Nephron (organoid): Measurements from ENCODE around the gene JUNB.

Experiments
- H3K27ac Mint-ChIP-seq, 3 experiments: 2 replicates each; pipeline ENCODE4 v1.8.0; 2020; ENCODE audit warnings: mixed read lengths in 3 of 3, mild to moderate bottlenecking in 2 of 3, moderate library complexity in 1 of 3
- H3K27me3 Mint-ChIP-seq: 2 replicates; pipeline ENCODE4 v1.8.0; 2021; ENCODE audit warnings: low read depth, mild to moderate bottlenecking, moderate library complexity, mixed read lengths
- H3K36me3 Mint-ChIP-seq: 2 replicates; pipeline ENCODE4 v1.8.0; 2020; ENCODE audit warnings: low read depth, mixed read lengths
- H3K4me1 Mint-ChIP-seq: 2 replicates; pipeline ENCODE4 v1.8.0; 2020; ENCODE audit warnings: mixed read lengths
- H3K4me3 Mint-ChIP-seq, 3 experiments: 2 replicates each; pipeline ENCODE4 v1.8.0; 2020; ENCODE audit warnings: mild to moderate bottlenecking in 3 of 3, mixed read lengths in 3 of 3, moderate library complexity in 2 of 3
- H3K9me3 Mint-ChIP-seq: 2 replicates; pipeline ENCODE4 v1.8.0; 2020; ENCODE audit warnings: mixed read lengths
- TF ChIP-seq, protein P1 (sequence below), 3 experiments: fragments of 200-600 bp; sonication (generic); IDR thresholded peaks; one replicate each; pipeline ENCODE4 v1.5.0; 2021; ENCODE audit warnings: antibody characterized with exemption in 3 of 3; ENCODE audit not compliant: unreplicated experiment in 3 of 3

Gene JUNB

DNA sequence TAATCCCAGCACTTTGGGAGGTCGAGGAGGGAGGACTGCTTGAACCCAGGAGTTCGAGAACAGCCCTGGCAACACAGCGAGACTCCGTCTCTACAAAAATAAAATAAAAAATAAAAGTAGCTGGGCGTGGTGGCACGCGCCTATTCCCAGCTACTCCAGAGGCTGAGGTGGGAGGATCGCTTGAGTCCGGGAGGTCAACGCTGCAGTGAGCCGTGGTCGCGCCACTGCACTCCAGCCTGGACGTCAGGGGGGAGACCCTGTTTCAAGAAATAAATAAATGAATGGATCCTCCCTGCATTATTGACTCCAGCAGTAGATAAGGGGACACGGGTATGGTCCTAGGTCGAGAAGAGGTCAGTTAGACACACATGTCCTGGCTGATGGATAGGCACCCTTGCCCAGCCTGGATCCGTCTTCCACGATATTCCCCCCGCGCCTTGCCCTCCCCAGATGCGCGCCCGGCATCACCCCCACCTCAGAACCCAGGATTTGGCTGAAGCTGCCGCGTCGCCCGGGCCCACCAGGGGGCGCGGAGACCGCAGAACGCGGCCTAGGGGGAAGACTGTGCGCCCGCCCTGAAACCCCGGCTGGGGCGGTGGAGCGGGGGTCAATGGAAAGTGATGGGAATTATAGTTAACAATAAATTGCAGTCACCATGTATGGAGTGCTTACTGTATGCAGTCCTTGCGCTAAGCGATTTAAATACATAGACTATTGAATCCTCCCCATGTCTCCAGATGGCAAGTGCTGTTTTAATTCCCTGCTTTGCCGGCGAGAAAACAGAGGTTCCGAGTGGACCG lies 13.9 kb upstream of the JUNB start:
- Mint-ChIP-seq H3K27me3 (no peaks in the 10 kb centered on the region), H3K36me3 (no peaks in the 10 kb centered on the region), H3K4me1 (peaks cover 33% of the 10 kb centered on the region), H3K4me3 (peak overlapping the region; percentile 86 to 91 (median 88)), H3K27ac (peak overlapping the region; percentile 99 to 100 (median 99)), H3K9me3 (no peaks in the 10 kb centered on the region)
- TF ChIP-seq, protein P1, sequence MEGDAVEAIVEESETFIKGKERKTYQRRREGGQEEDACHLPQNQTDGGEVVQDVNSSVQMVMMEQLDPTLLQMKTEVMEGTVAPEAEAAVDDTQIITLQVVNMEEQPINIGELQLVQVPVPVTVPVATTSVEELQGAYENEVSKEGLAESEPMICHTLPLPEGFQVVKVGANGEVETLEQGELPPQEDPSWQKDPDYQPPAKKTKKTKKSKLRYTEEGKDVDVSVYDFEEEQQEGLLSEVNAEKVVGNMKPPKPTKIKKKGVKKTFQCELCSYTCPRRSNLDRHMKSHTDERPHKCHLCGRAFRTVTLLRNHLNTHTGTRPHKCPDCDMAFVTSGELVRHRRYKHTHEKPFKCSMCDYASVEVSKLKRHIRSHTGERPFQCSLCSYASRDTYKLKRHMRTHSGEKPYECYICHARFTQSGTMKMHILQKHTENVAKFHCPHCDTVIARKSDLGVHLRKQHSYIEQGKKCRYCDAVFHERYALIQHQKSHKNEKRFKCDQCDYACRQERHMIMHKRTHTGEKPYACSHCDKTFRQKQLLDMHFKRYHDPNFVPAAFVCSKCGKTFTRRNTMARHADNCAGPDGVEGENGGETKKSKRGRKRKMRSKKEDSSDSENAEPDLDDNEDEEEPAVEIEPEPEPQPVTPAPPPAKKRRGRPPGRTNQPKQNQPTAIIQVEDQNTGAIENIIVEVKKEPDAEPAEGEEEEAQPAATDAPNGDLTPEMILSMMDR (IDR thresholded peaks at IDR 0.05; ENCODE audit: unreplicated experiment in 3 of 3): peak; percentile 96 to 99 (median 96)

DNA sequence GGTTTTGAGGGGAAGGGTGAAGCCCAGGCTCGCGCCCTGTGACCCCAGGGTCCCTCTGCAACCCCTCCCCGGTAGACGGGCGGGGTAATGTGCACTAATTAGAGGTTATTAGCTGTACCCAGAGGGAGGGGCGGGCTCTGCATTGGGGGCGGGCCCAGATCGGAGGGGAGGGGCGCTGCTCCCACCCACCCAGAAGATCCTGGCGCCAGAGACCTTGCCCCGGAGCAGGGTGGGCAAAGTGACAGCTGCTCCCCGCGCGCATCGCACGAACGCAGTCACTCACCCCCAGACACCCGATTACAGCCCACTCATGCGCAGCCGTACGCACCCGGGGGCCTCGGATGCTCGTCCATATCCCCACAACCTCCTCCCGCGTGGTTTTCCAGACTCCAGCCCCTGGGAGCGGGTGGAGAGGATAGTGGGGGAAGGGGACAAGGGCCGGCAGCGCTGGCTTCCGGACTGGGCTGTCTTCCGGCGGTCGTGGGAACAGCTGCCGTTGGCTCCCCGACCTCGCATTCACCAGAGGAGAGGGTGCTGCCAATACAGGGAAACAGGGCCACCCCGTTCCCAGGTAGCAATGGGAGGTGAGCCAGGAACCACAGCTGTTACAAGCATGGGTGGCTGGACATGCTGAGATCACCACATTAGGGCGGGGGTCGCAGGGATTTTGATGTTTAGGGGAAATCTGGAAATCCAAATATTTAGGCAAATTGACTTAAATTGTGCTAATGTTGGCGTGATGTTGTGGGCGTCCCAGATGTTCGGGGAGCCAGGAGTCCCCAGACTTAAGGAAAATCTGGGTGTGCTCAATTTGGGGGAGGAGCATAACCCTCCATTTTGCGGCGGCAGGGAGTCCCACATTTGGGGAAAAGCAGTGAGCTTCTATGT lies 13.0 kb upstream of the JUNB start:
- no peaks in the 10 kb centered on the region for H3K9me3 Mint-ChIP-seq
- peaks cover 33% of the 10 kb centered on the region for H3K4me1 Mint-ChIP-seq
- H3K27me3 Mint-ChIP-seq: no peaks in the 10 kb centered on the region
- H3K36me3 Mint-ChIP-seq: no peaks in the 10 kb centered on the region
- H3K4me3 Mint-ChIP-seq: peak overlapping the region; percentile 86 to 91 (median 88)
- peak overlapping the region; percentile 99 to 100 (median 99) for H3K27ac Mint-ChIP-seq
- TF ChIP-seq, protein P1 (IDR thresholded peaks at IDR 0.05; ENCODE audit: unreplicated experiment in 3 of 3): no peak

DNA sequence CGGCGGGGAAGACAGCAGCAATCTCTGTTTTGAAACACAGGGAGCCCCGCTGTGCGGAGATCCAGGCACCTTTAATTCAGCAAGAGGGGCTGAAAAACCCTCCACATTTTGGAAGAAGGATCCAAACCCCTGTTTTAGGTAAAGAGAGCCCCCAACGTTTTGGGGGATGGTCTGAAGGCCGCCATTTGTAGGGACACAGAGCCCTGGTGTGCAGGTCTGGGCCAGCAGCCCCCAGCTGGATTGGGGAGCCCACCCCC lies 12.5 kb upstream of the JUNB start:
- Mint-ChIP-seq H3K27me3 (no peaks in the 10 kb centered on the region), H3K36me3 (no peaks in the 10 kb centered on the region), H3K9me3 (no peaks in the 10 kb centered on the region), H3K27ac (peak overlapping the region; percentile 99 to 100 (median 99)), H3K4me1 (peaks cover 32% of the 10 kb centered on the region), H3K4me3 (peak overlapping the region; percentile 86 to 91 (median 88))
- TF ChIP-seq, protein P1 (IDR thresholded peaks at IDR 0.05; ENCODE audit: unreplicated experiment in 3 of 3): no peak

DNA sequence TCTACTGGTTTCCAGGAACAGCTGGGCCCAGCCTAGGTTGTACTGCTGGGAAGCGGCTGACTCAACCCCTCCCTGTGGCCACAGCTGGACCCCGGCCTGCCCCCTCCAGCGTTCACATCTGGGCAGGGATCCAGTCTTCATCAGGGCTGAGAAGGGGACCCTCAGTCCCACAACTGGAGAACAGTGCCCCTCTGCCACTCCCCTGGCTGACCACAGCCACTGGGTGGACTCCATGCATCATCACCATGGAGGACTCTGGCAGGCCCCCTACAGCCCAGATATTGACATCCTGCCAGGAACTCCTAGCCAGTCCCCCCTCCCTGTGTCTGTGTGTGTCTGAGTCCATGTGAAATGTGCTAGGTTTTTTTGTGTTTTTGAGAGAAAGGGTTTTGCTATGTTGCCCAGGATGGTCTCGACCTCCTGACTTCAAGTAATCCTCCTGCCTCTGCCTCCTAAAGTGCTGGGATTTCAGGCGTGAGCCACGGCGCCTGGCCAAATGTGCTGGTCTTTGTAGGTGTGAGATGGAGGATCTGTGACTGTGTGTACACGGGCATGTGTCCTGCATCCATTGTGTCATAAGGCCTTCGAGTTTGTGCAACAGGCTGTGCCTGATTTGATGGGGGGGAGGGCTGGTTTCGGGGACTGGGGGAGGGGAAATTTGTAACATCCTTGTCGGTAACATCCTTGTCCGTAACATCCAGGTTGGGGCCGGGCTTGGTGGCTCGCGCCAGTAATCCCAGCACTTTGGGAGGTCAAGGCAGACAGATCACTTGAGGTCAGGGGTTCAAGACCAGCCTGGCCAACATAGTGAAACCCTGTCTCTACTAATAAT lies 11.9 kb upstream of the JUNB start:
- Mint-ChIP-seq H3K9me3 (no peaks in the 10 kb centered on the region), H3K4me1 (peaks cover 30% of the 10 kb centered on the region), H3K27ac (peak overlapping the region; percentile 99 to 100 (median 99)), H3K27me3 (no peaks in the 10 kb centered on the region), H3K36me3 (no peaks in the 10 kb centered on the region), H3K4me3 (peak overlapping the region; percentile 81 to 91 (median 88))
- TF ChIP-seq, protein P1 (IDR thresholded peaks at IDR 0.05; ENCODE audit: unreplicated experiment in 3 of 3): no peak

DNA sequence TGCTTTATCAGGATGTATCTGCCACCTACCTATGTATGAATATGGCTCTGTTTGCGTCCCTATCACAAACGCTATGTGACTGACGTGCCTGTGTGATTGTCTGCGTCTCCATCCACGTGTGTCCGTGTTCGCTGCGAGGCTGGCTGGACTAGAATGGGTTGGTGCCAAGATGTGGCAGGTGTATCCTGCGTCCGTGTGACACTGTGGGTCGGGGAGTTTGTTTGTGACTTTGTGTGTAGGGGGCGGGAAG lies 9.2 kb upstream of the JUNB start:
- Mint-ChIP-seq H3K36me3 (no peaks in the 10 kb centered on the region), H3K9me3 (no peaks in the 10 kb centered on the region), H3K4me3 (peak overlapping the region; percentile 87 to 88 (median 87)), H3K4me1 (peaks cover 30% of the 10 kb centered on the region), H3K27me3 (no peaks in the 10 kb centered on the region), H3K27ac (peak overlapping the region in 2 of 3 experiments; percentile 97 to 98)
- TF ChIP-seq, protein P1 (IDR thresholded peaks at IDR 0.05; ENCODE audit: unreplicated experiment in 3 of 3): no peak
